A673 (cell line): ENCODE measurements around the gene DNMT3A. TPM values are rescaled to one million over a fixed set of nuclear protein-coding genes. Genes with fewer than 3 reads are reported as not detected.

Experiments
- BruUV-seq: library from RNA; stranded (reverse); fragments of 400-500 nt; replicated peaks from 2 replicates; lab custom pipeline; 2021; lab: Mats Ljungman, UMichigan
- CTCF ChIA-PET: fragments of 300-600 bp; sonication (Branson Sonifier 250); formaldehyde crosslinking; loops from one replicate; lab custom pipeline; 2022; ENCODE audit warnings: antibody characterized with exemption; lab: Charles Lee
- POLR2A ChIA-PET: fragments of 300-600 bp; sonication (Branson Sonifier 250); formaldehyde crosslinking; loops from one replicate; lab custom pipeline; 2022; ENCODE audit warnings: antibody characterized with exemption; ENCODE audit not compliant: low non-redundant PET; lab: Charles Lee
- DNase-seq: peaks from one replicate; pipeline ENCODE4 v3.0.0-alpha.2; 2015; ENCODE audit warnings: low spot score
- H3K27ac ChIP-seq: fragments of 200-600 bp; sonication (generic); 2 replicates; pipeline ENCODE4 v1.5.1; 2016; ENCODE audit warnings: mixed run types, low read depth, mild to moderate bottlenecking, mixed read lengths, antibody characterized with exemption, low read length; ENCODE audit not compliant: poor library complexity, severe bottlenecking
- H3K27me3 ChIP-seq: fragments of 200-600 bp; sonication (generic); replicated peaks from 2 replicates; pipeline ENCODE4 v1.6.1; 2017; ENCODE audit warnings: mixed run types, low read depth, mild to moderate bottlenecking, mixed read lengths, antibody characterized with exemption, low read length; ENCODE audit not compliant: insufficient read depth, poor library complexity
- H3K36me3 ChIP-seq: fragments of 200-600 bp; sonication (generic); 2 replicates; pipeline ENCODE4 v1.6.1; 2016; ENCODE audit warnings: mixed run types, mild to moderate bottlenecking, mixed read lengths, antibody characterized with exemption, low read length; ENCODE audit not compliant: insufficient read depth, poor library complexity, severe bottlenecking
- H3K4me1 ChIP-seq: fragments of 200-600 bp; sonication (generic); 2 replicates; pipeline ENCODE4 v1.6.1; 2017; ENCODE audit warnings: mixed run types, mild to moderate bottlenecking, mixed read lengths, antibody characterized with exemption, low read length; ENCODE audit not compliant: insufficient read depth, poor library complexity, severe bottlenecking
- H3K4me3 ChIP-seq: fragments of 200-600 bp; sonication (generic); 2 replicates; pipeline ENCODE4 v1.5.1; 2016; ENCODE audit warnings: low read depth, mixed run types, mild to moderate bottlenecking, mixed read lengths, low read length; ENCODE audit not compliant: poor library complexity, severe bottlenecking
- H3K9me3 ChIP-seq: fragments of 200-600 bp; sonication (generic); 2 replicates; pipeline ENCODE4 v1.6.1; 2016; ENCODE audit warnings: mixed run types, low read depth, mild to moderate bottlenecking, mixed read lengths, antibody characterized with exemption, low read length; ENCODE audit not compliant: poor library complexity, severe bottlenecking
- CTCF ChIP-seq: fragments of 300-800, 200-600 bp; sonication (generic); conservative IDR thresholded peaks from 2 replicates; pipeline ENCODE4 v1.5.1; 2017; ENCODE audit warnings: low read depth, mild to moderate bottlenecking, antibody characterized with exemption, low read length, moderate library complexity, mixed read lengths
- EZH2 ChIP-seq: fragments of 200-600 bp; sonication (generic); IDR thresholded peaks from 2 replicates; pipeline ENCODE4 v1.6.1; 2017; ENCODE audit warnings: borderline replicate concordance, low read depth, mild to moderate bottlenecking, mixed read lengths, antibody characterized with exemption, low read length; ENCODE audit not compliant: poor library complexity, severe bottlenecking
- intact Hi-C: fragments of 100-400 bp; cut with micrococcal nuclease; formaldehyde crosslinking; loops from one replicate; pipeline ENCODE4 v1.10.0; 2022; ENCODE audit not compliant: unreplicated experiment
- total RNA-seq: library from RNA; stranded (reverse); gene quantifications from 2 replicates; pipeline ENCODE4 v1.2.3, GENCODE V29; 2021

The DNMT3A gene
- total RNA-seq, 1 experiment from 2014 or later: 109 TPM

- TF ChIP-seq CTCF (no peak), EZH2 (no peak)
- H3K9me3 ChIP-seq: no peaks in the 10 kb centered on the region
- H3K36me3 ChIP-seq: no peaks in the 10 kb centered on the region
- BruUV-seq: no TSS peak
- intact Hi-C loops: no loop called here
- no peak overlapping the region for H3K4me3 ChIP-seq
- peaks cover 13% of the 10 kb centered on the region for H3K4me1 ChIP-seq
- no peaks in the 10 kb centered on the region for H3K27me3 ChIP-seq
- no peak overlapping the region for H3K27ac ChIP-seq
- ChIA-PET CTCF (no interaction called here), POLR2A (no interaction called here)
- no peak for DNase-seq
Observed at GRCh38 chr2:25373269-25373981, 31.7 kb upstream of the DNMT3A start.

- Histone ChIP-seq H3K36me3 (no peaks in the 10 kb centered on the region), H3K9me3 (no peaks in the 10 kb centered on the region), H3K27ac (no peak overlapping the region), H3K4me3 (no peak overlapping the region), H3K4me1 (peaks cover 13% of the 10 kb centered on the region), H3K27me3 (no peaks in the 10 kb centered on the region)
- DNase-seq: no peak
- TF ChIP-seq CTCF (no peak), EZH2 (no peak)
- POLR2A ChIA-PET: no interaction called here
- CTCF ChIA-PET: interaction anchor here (0.6 kb wide), 1 partner anchor 11 kb away, joined by 3 read pairs; no protein-coding TSS in a partner anchor
- no TSS peak for BruUV-seq
- intact Hi-C loops: no loop called here
Observed at GRCh38 chr2:25372405-25373268, 30.9 kb upstream of the DNMT3A start.

GRCh38 chr2:25371253-25372241 is 29.8 kb upstream of the DNMT3A start:
- no peak for TF ChIP-seq CTCF
- TF ChIP-seq EZH2: no peak
- DNase-seq: no peak
- H3K9me3 ChIP-seq: no peaks in the 10 kb centered on the region
- peaks cover 5% of the 10 kb centered on the region for H3K4me1 ChIP-seq
- intact Hi-C loops: no loop called here
- BruUV-seq: no TSS peak
- H3K4me3 ChIP-seq: no peak overlapping the region
- POLR2A ChIA-PET: no interaction called here
- H3K27ac ChIP-seq: no peak overlapping the region
- CTCF ChIA-PET: interaction anchor here (0.6 kb wide), 1 partner anchor 10 kb away, joined by 3 read pairs; no protein-coding TSS in a partner anchor
- H3K27me3 ChIP-seq: no peaks in the 10 kb centered on the region
- no peaks in the 10 kb centered on the region for H3K36me3 ChIP-seq
